Smooth muscle cell (in vitro differentiated cells): Measurements from ENCODE around the gene MYO1D. TPM values are rescaled to one million over a fixed set of nuclear protein-coding genes. Genes with fewer than 3 reads are reported as not detected.

Experiments
- DNase-seq: peaks from one replicate; lab custom pipeline; 2025; ENCODE audit not compliant: unreplicated experiment; lab: John Stamatoyannopoulos, UW
- H2AFZ ChIP-seq: fragments of 200-600 bp; sonication (generic); 2 replicates; pipeline ENCODE4 v1.6.0; 2016; ENCODE audit warnings: antibody characterized with exemption, low read depth, mild to moderate bottlenecking
- H3F3A ChIP-seq: fragments of 200-600 bp; sonication (generic); 2 replicates; pipeline ENCODE4 v1.6.0; 2017; ENCODE audit warnings: antibody characterized with exemption, low read depth
- H3K27ac ChIP-seq: fragments of 200-600 bp; sonication (generic); 2 replicates; pipeline ENCODE4 v1.5.1; 2016; ENCODE audit warnings: low read depth, mild to moderate bottlenecking
- H3K27me3 ChIP-seq: fragments of 200-600 bp; sonication (generic); 2 replicates; pipeline ENCODE4 v1.6.1; 2016; ENCODE audit warnings: low read depth, mild to moderate bottlenecking
- H3K36me3 ChIP-seq: fragments of 200-600 bp; sonication (generic); 2 replicates; pipeline ENCODE4 v1.5.1; 2016; ENCODE audit warnings: low read depth
- H3K4me1 ChIP-seq: fragments of 200-600 bp; sonication (generic); 2 replicates; pipeline ENCODE4 v1.5.1; 2016; ENCODE audit warnings: low read depth
- H3K4me2 ChIP-seq: fragments of 200-600 bp; sonication (generic); 2 replicates; pipeline ENCODE4 v1.6.0; 2016; ENCODE audit warnings: mild to moderate bottlenecking
- H3K4me3 ChIP-seq: fragments of 200-600 bp; sonication (generic); 2 replicates; pipeline ENCODE4 v1.5.1; 2016; ENCODE audit warnings: mild to moderate bottlenecking
- H3K79me2 ChIP-seq: fragments of 200-600 bp; sonication (generic); 2 replicates; pipeline ENCODE4 v1.6.0; 2016; ENCODE audit warnings: low read depth, mild to moderate bottlenecking
- H3K9ac ChIP-seq: fragments of 200-600 bp; sonication (generic); 2 replicates; pipeline ENCODE4 v1.6.0; 2016; ENCODE audit warnings: low read depth
- H3K9me3 ChIP-seq: fragments of 200-600 bp; sonication (generic); replicated peaks from 2 replicates; pipeline ENCODE4 v1.5.1; 2016; ENCODE audit warnings: low read depth
- H4K20me1 ChIP-seq: fragments of 200-600 bp; sonication (generic); 2 replicates; pipeline ENCODE4 v1.6.0; 2016; ENCODE audit warnings: low read depth
- WGBS: methylation state at CpG from one replicate; pipeline ENCODE4 v1.1.7; 2016; ENCODE audit warnings: low lambda C conversion rate; 5-methylcytosine and 5-hydroxymethylcytosine counted together
- polyA plus RNA-seq: library from polyadenylated mRNA; unstranded; fragments of >200 nt; fragmentation: Nextera tagmentation; extraction: Ambion mirVana; gene quantifications from 2 replicates; pipeline ENCODE4 v1.2.1, GENCODE V29; 2016
- total RNA-seq: library from RNA; depleted of rRNA; stranded (reverse); fragments of >200 nt; gene quantifications from 2 replicates; pipeline ENCODE4 v1.2.3, GENCODE V29; 2014
- TF ChIP-seq, protein P1 (sequence below): fragments of 200-600 bp; sonication (generic); IDR thresholded peaks from 2 replicates; pipeline ENCODE4 v1.5.1; 2017; ENCODE audit warnings: borderline replicate concordance, mild to moderate bottlenecking, antibody characterized with exemption; ENCODE audit not compliant: insufficient read depth, poor library complexity, severe bottlenecking

The MYO1D gene
- total and polyA plus RNA-seq, 2 experiments from 2014 or later: 13.9 to 35.7 TPM

DNA sequence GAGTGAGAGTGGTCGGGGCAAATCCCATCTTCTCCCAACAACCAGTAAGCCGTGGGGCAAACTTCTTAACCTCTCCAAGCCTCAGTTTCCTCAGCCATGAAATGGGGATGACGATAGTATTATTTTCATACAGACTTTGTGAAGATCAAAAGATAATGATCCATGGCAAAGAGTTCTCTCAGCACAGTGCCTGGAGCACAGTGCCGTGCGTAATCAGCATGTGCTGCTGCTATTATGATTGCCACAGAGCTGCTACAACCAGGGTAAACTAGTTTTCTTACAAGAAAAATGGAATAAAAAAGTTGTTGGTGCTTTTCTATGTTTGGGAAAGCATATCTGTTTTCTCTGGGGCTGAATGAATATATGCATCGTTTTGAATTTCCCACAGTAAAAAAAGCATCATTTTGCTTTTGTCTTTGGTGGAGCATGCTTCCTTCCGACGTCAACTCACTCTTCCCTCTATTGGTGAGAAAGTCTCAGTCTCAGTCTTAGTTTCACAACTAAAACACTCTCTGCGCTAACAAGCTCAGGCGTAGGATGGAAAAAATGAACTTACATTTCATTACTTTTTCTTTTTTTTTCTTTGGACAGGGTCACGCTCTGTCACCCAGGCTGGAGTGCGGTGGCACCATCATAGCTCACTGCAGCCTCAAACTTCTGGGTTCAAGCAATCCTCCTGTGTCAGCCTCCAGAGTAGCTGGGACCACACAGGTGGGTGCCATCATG lies 352.9 kb downstream of the MYO1D start:
- H3F3A ChIP-seq: no peaks in the 10 kb centered on the region
- H4K20me1 ChIP-seq: no peaks in the 10 kb centered on the region
- no peaks in the 10 kb centered on the region for H3K9me3 ChIP-seq
- H3K79me2 ChIP-seq: no peaks in the 10 kb centered on the region
- WGBS: 92% methylated on average over 12 of the region's 12 CpGs
- H3K36me3 ChIP-seq: no peaks in the 10 kb centered on the region
- H2AFZ ChIP-seq: no peak overlapping the region
- DNase-seq: no peak
- H3K4me3 ChIP-seq: no peak overlapping the region
- no peak overlapping the region for H3K4me2 ChIP-seq
- H3K27ac ChIP-seq: no peak overlapping the region
- H3K4me1 ChIP-seq: peaks cover 14% of the 10 kb centered on the region
- TF ChIP-seq, protein P1, sequence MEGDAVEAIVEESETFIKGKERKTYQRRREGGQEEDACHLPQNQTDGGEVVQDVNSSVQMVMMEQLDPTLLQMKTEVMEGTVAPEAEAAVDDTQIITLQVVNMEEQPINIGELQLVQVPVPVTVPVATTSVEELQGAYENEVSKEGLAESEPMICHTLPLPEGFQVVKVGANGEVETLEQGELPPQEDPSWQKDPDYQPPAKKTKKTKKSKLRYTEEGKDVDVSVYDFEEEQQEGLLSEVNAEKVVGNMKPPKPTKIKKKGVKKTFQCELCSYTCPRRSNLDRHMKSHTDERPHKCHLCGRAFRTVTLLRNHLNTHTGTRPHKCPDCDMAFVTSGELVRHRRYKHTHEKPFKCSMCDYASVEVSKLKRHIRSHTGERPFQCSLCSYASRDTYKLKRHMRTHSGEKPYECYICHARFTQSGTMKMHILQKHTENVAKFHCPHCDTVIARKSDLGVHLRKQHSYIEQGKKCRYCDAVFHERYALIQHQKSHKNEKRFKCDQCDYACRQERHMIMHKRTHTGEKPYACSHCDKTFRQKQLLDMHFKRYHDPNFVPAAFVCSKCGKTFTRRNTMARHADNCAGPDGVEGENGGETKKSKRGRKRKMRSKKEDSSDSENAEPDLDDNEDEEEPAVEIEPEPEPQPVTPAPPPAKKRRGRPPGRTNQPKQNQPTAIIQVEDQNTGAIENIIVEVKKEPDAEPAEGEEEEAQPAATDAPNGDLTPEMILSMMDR: no peak
- no peak overlapping the region for H3K9ac ChIP-seq
- no peaks in the 10 kb centered on the region for H3K27me3 ChIP-seq

DNA sequence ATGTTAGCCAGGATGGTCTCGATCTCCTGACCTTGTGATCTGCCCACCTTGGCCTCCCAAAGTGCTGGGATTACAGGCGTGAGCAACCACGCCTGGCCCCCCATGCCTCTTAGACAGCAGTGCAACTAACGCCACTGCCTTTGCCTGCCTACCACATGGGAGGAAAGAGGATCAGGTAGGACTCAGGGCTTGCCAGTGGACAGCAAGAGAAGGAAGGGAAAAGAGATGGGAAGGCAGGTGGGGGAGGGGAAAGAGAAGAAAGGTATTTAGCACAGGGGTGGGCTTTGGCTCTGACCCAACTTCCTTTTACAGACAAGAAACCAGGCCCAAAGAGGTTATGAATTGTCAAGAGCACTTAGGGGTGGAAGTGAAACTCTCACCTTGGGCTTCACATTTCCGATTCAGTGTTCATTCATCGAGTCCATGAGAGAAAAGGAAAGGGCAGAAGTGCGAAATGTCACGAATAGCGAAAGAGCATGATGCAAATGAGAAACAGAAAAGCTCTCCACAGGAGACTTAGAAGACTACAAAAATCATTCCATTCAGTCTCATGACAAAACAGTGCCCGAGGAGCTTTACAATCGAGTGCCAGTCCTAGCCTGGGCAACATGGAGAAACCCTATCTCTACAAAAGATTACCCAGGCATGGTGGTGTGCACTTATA lies 353.8 kb downstream of the MYO1D start:
- TF ChIP-seq, protein P1: no peak
- no peak overlapping the region for H3K4me2 ChIP-seq
- H3F3A ChIP-seq: peaks cover 2% of the 10 kb centered on the region
- no peaks in the 10 kb centered on the region for H4K20me1 ChIP-seq
- no peak overlapping the region for H2AFZ ChIP-seq
- no peak overlapping the region for H3K9ac ChIP-seq
- 84% methylated on average over 11 of the region's 11 CpGs for WGBS
- no peak for DNase-seq
- H3K4me1 ChIP-seq: peaks cover 17% of the 10 kb centered on the region
- no peak overlapping the region for H3K4me3 ChIP-seq
- no peak overlapping the region for H3K27ac ChIP-seq
- no peaks in the 10 kb centered on the region for H3K27me3 ChIP-seq
- H3K9me3 ChIP-seq: no peaks in the 10 kb centered on the region
- no peaks in the 10 kb centered on the region for H3K79me2 ChIP-seq
- H3K36me3 ChIP-seq: no peaks in the 10 kb centered on the region

DNA sequence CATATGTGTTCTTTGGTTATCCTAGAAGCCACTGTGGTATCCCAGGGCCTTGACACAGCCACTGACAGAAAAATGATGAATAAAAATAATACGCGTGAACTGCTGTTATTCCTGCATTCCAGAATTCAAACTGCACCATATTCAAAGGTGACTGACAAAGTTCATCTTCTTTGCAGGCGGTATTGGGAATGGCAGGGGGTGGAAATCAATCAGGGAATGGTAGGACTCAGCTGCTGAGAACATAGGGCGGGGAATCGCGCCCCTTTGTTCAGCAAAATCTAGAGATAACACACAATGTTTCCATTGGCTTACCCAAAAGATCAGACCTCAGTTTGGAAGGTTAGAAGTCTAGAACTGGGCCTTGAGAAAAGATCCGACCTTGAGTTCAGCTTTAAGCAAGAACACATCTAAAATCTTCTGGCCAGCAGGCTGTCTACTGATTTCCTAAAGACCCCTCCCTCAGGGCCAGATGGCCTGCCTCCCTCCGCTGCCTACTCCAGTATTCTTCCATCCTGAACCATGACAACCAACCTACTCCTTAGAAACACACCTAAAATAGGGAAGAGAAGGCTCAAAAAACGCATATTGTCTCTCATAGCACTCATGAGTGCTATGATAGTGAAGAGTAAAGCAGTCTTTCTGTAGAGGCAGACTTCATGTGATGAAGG lies 356.1 kb downstream of the MYO1D start:
- 93% methylated on average over 9 of the region's 9 CpGs for WGBS
- Histone ChIP-seq H3K4me3 (no peak overlapping the region), H3K4me2 (no peak overlapping the region), H3K4me1 (peaks cover 24% of the 10 kb centered on the region), H3K9ac (no peak overlapping the region), H3K79me2 (no peaks in the 10 kb centered on the region), H3K27me3 (no peaks in the 10 kb centered on the region), H3K27ac (no peak overlapping the region), H3K9me3 (no peaks in the 10 kb centered on the region), H3F3A (peaks cover 4% of the 10 kb centered on the region), H3K36me3 (no peaks in the 10 kb centered on the region), H2AFZ (no peak overlapping the region), H4K20me1 (no peaks in the 10 kb centered on the region)
- TF ChIP-seq, protein P1: no peak
- no peak for DNase-seq
